SU-DHL-6 (cell line): ENCODE results near the gene TTLL8.

ENCODE experiments used
- EZH2phosphoT487 ChIP-seq: fragments of 200-600 bp; sonication (generic), shearing (Covaris generic); conservative IDR thresholded peaks from 2 replicates; pipeline ENCODE4 v1.6.1; 2018; ENCODE audit warnings: mild to moderate bottlenecking, antibody characterized with exemption, low read length, moderate library complexity, mixed read lengths
- TF ChIP-seq, protein P1 (sequence below): fragments of 200-600 bp; sonication (generic); IDR thresholded peaks from one replicate; pipeline ENCODE4 v1.5.1; 2017; ENCODE audit warnings: antibody characterized with exemption, mild to moderate bottlenecking, low read length, moderate library complexity; ENCODE audit not compliant: insufficient read depth, poor library complexity, severe bottlenecking

DNA sequence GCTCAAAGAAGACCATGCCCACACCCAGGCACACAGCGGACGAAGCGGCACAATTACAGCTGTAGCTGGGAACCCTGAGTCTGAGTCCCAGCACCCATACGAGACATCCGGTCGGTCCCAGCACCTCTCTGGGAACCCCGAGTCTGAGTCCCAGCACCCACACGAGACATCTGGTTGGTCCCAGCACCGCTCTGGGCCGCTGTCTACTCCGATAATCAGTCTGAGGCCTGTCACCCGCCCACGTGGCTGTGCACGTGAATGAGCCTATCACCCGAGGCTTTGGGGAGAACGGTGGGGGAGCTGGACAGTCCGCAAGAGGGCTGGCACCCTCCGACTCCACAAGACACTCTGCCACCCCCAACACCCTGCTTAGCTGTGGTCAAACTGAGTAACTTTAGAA lies 6.2 kb downstream of the TTLL8 start:
- TF ChIP-seq, protein P1, sequence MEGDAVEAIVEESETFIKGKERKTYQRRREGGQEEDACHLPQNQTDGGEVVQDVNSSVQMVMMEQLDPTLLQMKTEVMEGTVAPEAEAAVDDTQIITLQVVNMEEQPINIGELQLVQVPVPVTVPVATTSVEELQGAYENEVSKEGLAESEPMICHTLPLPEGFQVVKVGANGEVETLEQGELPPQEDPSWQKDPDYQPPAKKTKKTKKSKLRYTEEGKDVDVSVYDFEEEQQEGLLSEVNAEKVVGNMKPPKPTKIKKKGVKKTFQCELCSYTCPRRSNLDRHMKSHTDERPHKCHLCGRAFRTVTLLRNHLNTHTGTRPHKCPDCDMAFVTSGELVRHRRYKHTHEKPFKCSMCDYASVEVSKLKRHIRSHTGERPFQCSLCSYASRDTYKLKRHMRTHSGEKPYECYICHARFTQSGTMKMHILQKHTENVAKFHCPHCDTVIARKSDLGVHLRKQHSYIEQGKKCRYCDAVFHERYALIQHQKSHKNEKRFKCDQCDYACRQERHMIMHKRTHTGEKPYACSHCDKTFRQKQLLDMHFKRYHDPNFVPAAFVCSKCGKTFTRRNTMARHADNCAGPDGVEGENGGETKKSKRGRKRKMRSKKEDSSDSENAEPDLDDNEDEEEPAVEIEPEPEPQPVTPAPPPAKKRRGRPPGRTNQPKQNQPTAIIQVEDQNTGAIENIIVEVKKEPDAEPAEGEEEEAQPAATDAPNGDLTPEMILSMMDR = no peak
- no peak for TF ChIP-seq EZH2phosphoT487
